ENCODE data around the gene GOLM1.

GRCh38 chr9:86039991-86040860 is 59.1 kb downstream of the GOLM1 start:
- TF ChIP-seq POLR2A (IDR thresholded peaks at IDR 0.05) (no peak), CTCF (IDR thresholded peaks at IDR 0.05) (no peak)

Data from heart left ventricle (tissue), 13 donors.